Coronary artery (tissue), 2 donors: ENCODE measurements around the gene BPGM.
A peak's percentile ranks its signal among the peaks of the same experiment; 100 is the strongest.

Experiments
- DNase-seq: peaks from one replicate; pipeline ENCODE4 v3.0.0-alpha.2; 2017; ENCODE audit warnings: low spot score
- H3K27ac ChIP-seq, 2 donors: fragments of 200-600 bp; sonication (generic); one replicate each; pipeline ENCODE4 v1.5.1; 2016 to 2019
- H3K4me3 ChIP-seq: fragments of 200-600 bp; sonication (generic); 2 replicates; pipeline ENCODE4 v1.5.1; 2016; ENCODE audit warnings: mild to moderate bottlenecking, moderate library complexity
- TF ChIP-seq, protein P1 (sequence below): fragments of 200-600 bp; sonication (generic); IDR thresholded peaks from one replicate; pipeline ENCODE4 v1.5.1; 2019; ENCODE audit warnings: antibody characterized with exemption

Gene BPGM

GRCh38 chr7:134706468-134706867 is 59.8 kb downstream of the BPGM start:
- H3K27ac ChIP-seq, result no peak overlapping the region
- no peak overlapping the region for H3K4me3 ChIP-seq

DNA sequence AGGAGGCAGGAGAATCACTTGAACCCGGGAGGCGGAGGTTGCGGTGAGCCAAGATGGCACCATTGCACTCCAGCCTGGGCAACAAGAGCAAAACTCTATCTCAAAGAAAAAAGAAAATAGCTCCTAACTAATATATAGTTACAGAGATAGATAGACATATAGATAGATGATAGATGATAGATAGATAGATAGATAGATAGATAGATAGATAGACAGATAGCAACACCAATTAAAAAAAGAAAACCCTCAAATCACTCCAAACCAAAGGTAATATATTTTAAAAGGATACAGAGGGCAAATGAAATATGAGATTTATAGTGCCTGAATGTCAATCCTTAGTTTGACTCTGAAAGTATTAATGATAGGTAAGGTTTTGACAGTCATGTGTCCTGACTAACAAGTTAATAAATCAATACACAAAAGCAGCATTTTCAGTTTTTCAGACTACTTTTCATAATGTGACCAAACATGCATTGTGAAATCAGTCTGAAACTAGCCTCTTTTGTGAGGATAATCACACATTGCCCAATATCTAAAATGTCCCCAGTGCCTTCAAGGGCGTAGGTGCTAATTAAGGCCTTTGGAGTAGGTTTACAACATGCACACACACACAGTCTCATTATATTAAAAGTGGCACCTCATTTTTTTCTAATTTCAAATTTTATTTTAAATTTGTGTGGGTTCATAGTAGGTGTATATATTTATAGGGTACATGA is 61.2 kb downstream of the BPGM start:
- no peak for DNase-seq
- TF ChIP-seq, protein P1, sequence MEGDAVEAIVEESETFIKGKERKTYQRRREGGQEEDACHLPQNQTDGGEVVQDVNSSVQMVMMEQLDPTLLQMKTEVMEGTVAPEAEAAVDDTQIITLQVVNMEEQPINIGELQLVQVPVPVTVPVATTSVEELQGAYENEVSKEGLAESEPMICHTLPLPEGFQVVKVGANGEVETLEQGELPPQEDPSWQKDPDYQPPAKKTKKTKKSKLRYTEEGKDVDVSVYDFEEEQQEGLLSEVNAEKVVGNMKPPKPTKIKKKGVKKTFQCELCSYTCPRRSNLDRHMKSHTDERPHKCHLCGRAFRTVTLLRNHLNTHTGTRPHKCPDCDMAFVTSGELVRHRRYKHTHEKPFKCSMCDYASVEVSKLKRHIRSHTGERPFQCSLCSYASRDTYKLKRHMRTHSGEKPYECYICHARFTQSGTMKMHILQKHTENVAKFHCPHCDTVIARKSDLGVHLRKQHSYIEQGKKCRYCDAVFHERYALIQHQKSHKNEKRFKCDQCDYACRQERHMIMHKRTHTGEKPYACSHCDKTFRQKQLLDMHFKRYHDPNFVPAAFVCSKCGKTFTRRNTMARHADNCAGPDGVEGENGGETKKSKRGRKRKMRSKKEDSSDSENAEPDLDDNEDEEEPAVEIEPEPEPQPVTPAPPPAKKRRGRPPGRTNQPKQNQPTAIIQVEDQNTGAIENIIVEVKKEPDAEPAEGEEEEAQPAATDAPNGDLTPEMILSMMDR, result no peak
- Histone ChIP-seq H3K4me3 (no peak overlapping the region), H3K27ac (peak overlapping the region in 1 of 2 donors; percentile 76)

More at GRCh38 chr7:134706468-134706867, 59.8 kb downstream of the BPGM start:
- TF ChIP-seq, protein P1, result no peak
- no peak for DNase-seq

GRCh38 chr7:134708692-134709091 is 62.0 kb downstream of the BPGM start:
- TF ChIP-seq, protein P1, result no peak
- no peak overlapping the region for H3K4me3 ChIP-seq
- peak overlapping the region in 1 of 2 donors; percentile 76 for H3K27ac ChIP-seq
- no peak for DNase-seq

- TF ChIP-seq, protein P1, result no peak
- DNase-seq, result no peak
- no peak overlapping the region for H3K4me3 ChIP-seq
- peak overlapping the region; percentile 4 to 76 for H3K27ac ChIP-seq
These were observed 62.5 kb downstream of the BPGM start for GRCh38 chr7:134709197-134709596.

- no peak for DNase-seq
- TF ChIP-seq, protein P1, result no peak
- Histone ChIP-seq H3K4me3 (no peak overlapping the region), H3K27ac (peak overlapping the region; percentile 47 to 80)
These were observed 63.8 kb downstream of the BPGM start for GRCh38 chr7:134710511-134710853.

GRCh38 chr7:134710854-134711624 is 64.4 kb downstream of the BPGM start:
- TF ChIP-seq, protein P1, result no peak
- DNase-seq, result no peak
- Histone ChIP-seq H3K4me3 (no peak overlapping the region), H3K27ac (peak overlapping the region; percentile 47 to 80)

DNA sequence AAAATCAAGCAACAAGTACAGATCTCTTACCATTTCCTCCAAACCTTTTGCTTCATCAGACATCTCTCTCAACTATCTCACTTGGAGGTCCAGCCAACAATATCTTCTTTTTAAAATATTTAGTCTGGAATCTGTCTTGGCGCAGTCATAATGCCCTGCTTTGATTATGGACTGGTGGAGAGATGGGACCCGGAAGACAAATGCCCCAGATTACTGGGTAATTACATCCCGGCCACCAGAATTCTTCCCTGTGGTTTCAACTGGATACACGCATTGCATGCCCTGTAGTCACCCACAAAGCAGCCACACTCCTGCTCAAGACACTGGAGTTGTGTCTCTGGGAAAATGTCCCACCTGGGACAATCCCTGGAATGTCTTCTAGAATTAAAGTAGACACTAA is 65.5 kb downstream of the BPGM start:
- Histone ChIP-seq H3K27ac (peak overlapping the region in 1 of 2 donors; percentile 19), H3K4me3 (no peak overlapping the region)
- DNase-seq, result no peak
- TF ChIP-seq, protein P1, result no peak
